Hematopoietic multipotent progenitor cell treated with erythropoietin and hydrocortisone succinate and interleukin-3 and kit ligand, for 6 days (in vitro differentiated cells): ENCODE data around the gene CHIT1.
A peak's percentile ranks its signal among the peaks of the same experiment; 100 is the strongest.

ENCODE experiments used
- DNase-seq: peaks from one replicate; pipeline ENCODE4 v3.0.0-alpha.2; 2015

The CHIT1 gene

GRCh38 chr1:203173566-203173965, 55.9 kb downstream of the CHIT1 start:
- no peak for DNase-seq

GRCh38 chr1:203173011-203173555, 56.4 kb downstream of the CHIT1 start:
- no peak for DNase-seq

GRCh38 chr1:203172184-203173010, 57.1 kb downstream of the CHIT1 start:
- DNase-seq, result peak; percentile 73

- DNase-seq, result no peak
These were observed 57.9 kb downstream of the CHIT1 start for GRCh38 chr1:203171341-203172183.

- DNase-seq, result no peak
These were observed 58.7 kb downstream of the CHIT1 start for GRCh38 chr1:203170625-203171330.

GRCh38 chr1:203169770-203170520, 59.5 kb downstream of the CHIT1 start:
- DNase-seq, result no peak

- DNase-seq, result no peak
These were observed 60.5 kb downstream of the CHIT1 start for GRCh38 chr1:203168991-203169390.

GRCh38 chr1:203168256-203168786, 61.2 kb downstream of the CHIT1 start:
- DNase-seq, result no peak

- DNase-seq, result no peak
These were observed 61.6 kb downstream of the CHIT1 start for GRCh38 chr1:203167913-203168200.

- DNase-seq, result peak; percentile 15
These were observed 62.2 kb downstream of the CHIT1 start for GRCh38 chr1:203167026-203167912.

- DNase-seq, result peak; percentile 49
These were observed 63.1 kb downstream of the CHIT1 start for GRCh38 chr1:203166192-203166940.
